Activated CD4-positive, alpha-beta T cell treated with anti-CD3 and anti-CD28 coated beads, Interleukin-2, amount 10 ng/mL, durations not matched to agents 24 days and 14 days (primary cell): ENCODE results near the gene RNF146. TPM values are rescaled to one million over a fixed set of nuclear protein-coding genes. Genes with fewer than 3 reads are reported as not detected.
"Not testable (repeated sequence)": the region's sequence is repeated elsewhere in the genome, so short reads cannot be mapped to it uniquely, and the experiment has no call there.

Source experiments
- DNase-seq: peaks from one replicate; pipeline ENCODE4 v3.0.0; 2022
- H3K27ac Mint-ChIP-seq: one replicate; pipeline ENCODE4 v1.8.0; 2022; ENCODE audit warnings: mild to moderate bottlenecking, mixed read lengths
- H3K27me3 Mint-ChIP-seq: one replicate; pipeline ENCODE4 v1.8.0; 2022; ENCODE audit warnings: mixed read lengths
- H3K36me3 Mint-ChIP-seq: one replicate; pipeline ENCODE4 v1.8.0; 2022; ENCODE audit warnings: low read depth, mild to moderate bottlenecking, mixed read lengths
- H3K4me1 Mint-ChIP-seq: one replicate; pipeline ENCODE4 v1.8.0; 2021; ENCODE audit warnings: mixed read lengths
- H3K4me3 Mint-ChIP-seq: one replicate; pipeline ENCODE4 v1.8.0; 2022; ENCODE audit warnings: mild to moderate bottlenecking, moderate library complexity, mixed read lengths
- H3K9me3 Mint-ChIP-seq: one replicate; pipeline ENCODE4 v1.8.0; 2021; ENCODE audit warnings: mixed read lengths
- intact Hi-C: fragments of 100-400 bp; cut with micrococcal nuclease; formaldehyde crosslinking; loops from one replicate; pipeline ENCODE4 v1.15.1; 2023
- total RNA-seq: library from RNA; stranded (reverse); gene quantifications from 2 replicates; pipeline ENCODE4 v1.2.3, GENCODE V29; 2022

Gene RNF146, protein sequence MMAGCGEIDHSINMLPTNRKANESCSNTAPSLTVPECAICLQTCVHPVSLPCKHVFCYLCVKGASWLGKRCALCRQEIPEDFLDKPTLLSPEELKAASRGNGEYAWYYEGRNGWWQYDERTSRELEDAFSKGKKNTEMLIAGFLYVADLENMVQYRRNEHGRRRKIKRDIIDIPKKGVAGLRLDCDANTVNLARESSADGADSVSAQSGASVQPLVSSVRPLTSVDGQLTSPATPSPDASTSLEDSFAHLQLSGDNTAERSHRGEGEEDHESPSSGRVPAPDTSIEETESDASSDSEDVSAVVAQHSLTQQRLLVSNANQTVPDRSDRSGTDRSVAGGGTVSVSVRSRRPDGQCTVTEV
- total RNA-seq: 16.7 and 18.4 TPM in 2 replicates

DNA sequence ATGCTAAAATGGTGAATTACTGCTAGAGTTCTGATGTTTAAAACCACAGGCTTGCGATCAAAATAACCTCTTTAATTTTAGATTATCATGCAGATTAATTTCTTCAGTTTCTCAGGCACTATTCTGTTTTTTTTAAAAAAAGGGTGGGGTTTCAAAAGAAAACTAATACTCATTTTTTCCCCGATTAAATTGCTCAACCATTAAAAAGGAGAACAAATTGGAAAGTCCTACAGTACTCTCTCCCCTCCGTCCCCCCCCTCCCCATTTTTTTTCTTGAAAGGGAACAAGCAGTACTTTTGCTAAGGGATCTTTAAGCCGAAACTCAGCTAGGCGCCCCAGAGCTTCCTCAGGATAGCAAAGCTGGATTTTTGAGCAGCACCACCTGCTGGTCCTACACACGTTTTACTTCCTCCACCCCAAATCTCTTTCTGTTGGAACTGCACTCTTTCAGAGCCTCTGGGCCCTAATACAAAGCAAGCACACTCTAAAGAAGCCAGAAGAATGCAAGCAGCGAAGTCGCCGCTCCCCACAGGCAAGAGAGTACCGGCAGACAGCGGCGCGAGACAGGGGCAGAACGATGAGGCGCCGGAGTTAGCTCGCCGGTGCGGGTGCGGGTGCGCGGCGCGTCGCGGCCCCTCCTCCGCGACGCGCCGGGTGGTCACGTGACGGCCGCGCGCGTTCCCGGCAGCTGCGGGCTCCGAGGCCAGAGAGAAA is at the start of gene RNF146:
Gene RNF146 (plus strand): TSS at position 687 of the 714 bp plus-strand sequence. CDS start 13,475 bp downstream, outside the sequence.
- peak within 1 kb of the TSS; percentile 99 for H3K27ac Mint-ChIP-seq
- H3K36me3 Mint-ChIP-seq: peaks cover 10% of the 10 kb centered on the region
- H3K4me3 Mint-ChIP-seq: peak within 1 kb of the TSS; percentile 91
- DNase-seq: peak; percentile 92
- peaks cover 30% of the 10 kb centered on the region for H3K27me3 Mint-ChIP-seq
- peaks cover 29% of the 10 kb centered on the region for H3K4me1 Mint-ChIP-seq
- H3K9me3 Mint-ChIP-seq: no peaks in the 10 kb centered on the region
- intact Hi-C loops: loop anchor here (1.0 to 5.0 kb wide), 5 partner anchors 25 to 1964 kb away; partner anchors contain the start of genes ECHDC1, HDDC2 and MTCL3

DNA sequence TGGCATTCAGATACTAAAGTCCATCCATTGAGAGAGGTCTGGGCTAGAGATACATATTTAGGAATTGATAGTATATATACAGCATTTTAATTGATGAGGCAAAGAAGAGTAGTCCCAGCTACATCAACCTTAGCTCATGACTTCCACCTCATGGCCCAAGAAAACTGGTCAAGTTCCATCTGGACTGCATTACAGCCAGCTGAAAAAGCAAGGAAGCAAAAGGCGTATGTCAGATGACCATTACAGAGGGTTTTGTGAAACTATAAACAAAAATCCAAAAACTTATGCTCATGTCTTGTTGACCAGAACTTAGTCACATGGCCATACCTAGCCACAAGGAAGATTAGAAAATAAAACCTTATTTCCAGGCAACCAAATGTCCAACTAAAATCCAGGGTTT is 46.8 kb upstream of the RNF146 start:
- H3K4me3 Mint-ChIP-seq: no peak overlapping the region
- H3K36me3 Mint-ChIP-seq: no peaks in the 10 kb centered on the region
- H3K9me3 Mint-ChIP-seq: no peaks in the 10 kb centered on the region
- intact Hi-C loops: no loop called here
- H3K4me1 Mint-ChIP-seq: no peaks in the 10 kb centered on the region
- no peak overlapping the region for H3K27ac Mint-ChIP-seq
- no peak for DNase-seq
- H3K27me3 Mint-ChIP-seq: peaks cover 5% of the 10 kb centered on the region

DNA sequence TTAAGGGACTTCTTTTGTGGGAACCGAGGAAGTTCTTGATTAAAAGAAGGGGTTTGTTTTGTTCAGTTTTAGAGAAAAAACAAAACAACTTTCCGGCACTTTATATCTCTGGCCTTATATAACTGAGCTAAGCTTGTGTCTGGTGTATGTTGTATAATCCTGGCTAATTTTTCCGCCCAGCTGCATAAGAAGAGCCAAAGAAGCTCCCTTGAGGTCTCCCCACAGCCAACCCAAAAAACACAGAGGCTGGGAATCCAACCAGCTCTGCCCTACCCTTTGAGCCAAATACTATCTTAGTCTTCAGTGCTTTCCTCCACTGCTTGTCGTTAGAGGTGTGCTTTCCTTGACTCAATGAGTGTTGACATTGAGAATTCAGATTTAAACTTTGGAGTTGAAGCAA is 45.5 kb upstream of the RNF146 start:
- H3K4me3 Mint-ChIP-seq: no peak overlapping the region
- H3K9me3 Mint-ChIP-seq: no peaks in the 10 kb centered on the region
- DNase-seq: no peak
- H3K27me3 Mint-ChIP-seq: peaks cover 5% of the 10 kb centered on the region
- intact Hi-C loops: no loop called here
- no peaks in the 10 kb centered on the region for H3K36me3 Mint-ChIP-seq
- no peaks in the 10 kb centered on the region for H3K4me1 Mint-ChIP-seq
- no peak overlapping the region for H3K27ac Mint-ChIP-seq

DNA sequence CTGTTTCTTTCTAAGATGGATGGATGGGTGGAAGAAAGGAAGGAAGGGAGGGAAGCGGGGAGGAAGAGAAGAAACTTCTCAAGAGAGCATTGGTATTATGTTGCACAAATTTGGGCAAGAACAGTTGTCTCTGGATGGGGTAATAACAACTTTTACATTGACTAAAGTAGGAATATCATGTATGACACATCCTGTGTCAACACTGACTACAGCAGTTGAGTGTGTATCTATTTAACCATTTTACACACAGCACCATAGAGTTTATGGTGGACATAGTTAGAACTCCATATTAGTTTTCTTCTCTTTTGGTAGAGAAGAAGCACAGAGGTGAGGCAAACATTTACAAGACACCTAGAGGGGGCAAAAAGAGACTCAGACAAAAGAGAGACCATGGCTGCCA is 44.2 kb upstream of the RNF146 start:
- Mint-ChIP-seq H3K4me3 (no peak overlapping the region), H3K4me1 (no peaks in the 10 kb centered on the region), H3K27ac (no peak overlapping the region), H3K27me3 (peaks cover 2% of the 10 kb centered on the region), H3K36me3 (no peaks in the 10 kb centered on the region), H3K9me3 (no peaks in the 10 kb centered on the region)
- intact Hi-C loops: no loop called here
- DNase-seq: no peak

DNA sequence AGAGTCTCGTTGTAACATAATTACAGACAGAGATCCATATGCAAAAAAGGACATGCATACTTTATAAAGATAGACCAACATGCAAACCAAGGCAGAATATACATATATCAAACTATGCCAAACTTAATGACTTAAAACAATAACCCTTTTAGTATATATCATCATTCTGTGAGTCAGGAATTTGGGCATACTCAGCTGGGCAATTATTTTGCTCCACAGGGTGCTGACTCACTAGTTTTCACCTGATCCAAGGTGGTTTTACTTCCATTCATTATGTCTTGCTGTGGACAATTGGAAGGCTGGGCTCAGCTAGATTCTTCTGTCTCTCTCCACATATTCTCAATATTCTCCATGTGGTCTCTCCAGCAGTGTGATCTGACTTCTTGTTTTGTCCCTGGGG is 41.2 kb upstream of the RNF146 start:
- Mint-ChIP-seq H3K4me3 (no peak overlapping the region), H3K27me3 (no peaks in the 10 kb centered on the region), H3K27ac (no peak overlapping the region), H3K4me1 (no peaks in the 10 kb centered on the region), H3K9me3 (no peaks in the 10 kb centered on the region), H3K36me3 (no peaks in the 10 kb centered on the region)
- DNase-seq: no peak
- intact Hi-C loops: no loop called here

DNA sequence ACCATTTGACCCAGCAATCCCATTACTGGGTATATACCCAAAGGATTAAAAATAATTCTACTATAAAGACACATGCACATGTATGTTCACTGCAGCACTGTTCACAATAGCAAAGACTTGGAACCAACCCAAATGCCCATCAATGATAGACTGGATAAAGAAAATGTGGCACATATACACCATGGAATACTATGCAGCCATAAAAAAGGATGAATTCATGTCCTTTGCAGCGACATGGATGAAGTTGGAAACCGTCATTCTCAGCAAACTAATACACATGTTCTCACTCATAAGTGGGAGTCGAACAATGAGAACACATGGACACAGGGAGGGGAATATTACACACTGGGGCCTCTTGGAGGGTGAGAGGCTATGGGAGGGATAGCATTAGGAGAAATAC is 32.8 kb upstream of the RNF146 start:
- peak; percentile 27 for DNase-seq
- H3K36me3 Mint-ChIP-seq, H3K27ac Mint-ChIP-seq, H3K9me3 Mint-ChIP-seq, intact Hi-C loops, H3K27me3 Mint-ChIP-seq, H3K4me3 Mint-ChIP-seq, H3K4me1 Mint-ChIP-seq: not testable (repeated sequence)

DNA sequence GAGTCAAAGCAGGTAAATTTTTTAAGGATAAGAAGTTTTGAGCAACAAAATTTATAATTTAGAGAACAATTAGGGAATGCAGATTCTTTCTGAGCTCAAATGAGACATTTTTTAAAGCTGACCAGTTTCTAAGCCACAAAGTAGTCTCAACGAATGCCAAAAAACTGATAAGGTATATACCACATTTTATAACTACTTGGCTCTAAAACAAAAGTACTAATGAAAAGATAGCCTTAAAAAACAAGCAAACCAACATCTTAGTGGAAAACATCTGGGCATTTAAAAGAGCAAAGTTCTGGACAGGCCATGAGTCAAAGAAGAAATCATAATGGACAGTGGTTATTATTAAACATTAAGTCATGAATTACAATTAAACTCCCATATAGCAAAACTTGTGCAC is 23.2 kb upstream of the RNF146 start:
- no peak overlapping the region for H3K4me3 Mint-ChIP-seq
- intact Hi-C loops: no loop called here
- H3K36me3 Mint-ChIP-seq: no peaks in the 10 kb centered on the region
- H3K9me3 Mint-ChIP-seq: no peaks in the 10 kb centered on the region
- peaks cover 2% of the 10 kb centered on the region for H3K4me1 Mint-ChIP-seq
- H3K27ac Mint-ChIP-seq: no peak overlapping the region
- H3K27me3 Mint-ChIP-seq: peaks cover 10% of the 10 kb centered on the region
- DNase-seq: no peak

DNA sequence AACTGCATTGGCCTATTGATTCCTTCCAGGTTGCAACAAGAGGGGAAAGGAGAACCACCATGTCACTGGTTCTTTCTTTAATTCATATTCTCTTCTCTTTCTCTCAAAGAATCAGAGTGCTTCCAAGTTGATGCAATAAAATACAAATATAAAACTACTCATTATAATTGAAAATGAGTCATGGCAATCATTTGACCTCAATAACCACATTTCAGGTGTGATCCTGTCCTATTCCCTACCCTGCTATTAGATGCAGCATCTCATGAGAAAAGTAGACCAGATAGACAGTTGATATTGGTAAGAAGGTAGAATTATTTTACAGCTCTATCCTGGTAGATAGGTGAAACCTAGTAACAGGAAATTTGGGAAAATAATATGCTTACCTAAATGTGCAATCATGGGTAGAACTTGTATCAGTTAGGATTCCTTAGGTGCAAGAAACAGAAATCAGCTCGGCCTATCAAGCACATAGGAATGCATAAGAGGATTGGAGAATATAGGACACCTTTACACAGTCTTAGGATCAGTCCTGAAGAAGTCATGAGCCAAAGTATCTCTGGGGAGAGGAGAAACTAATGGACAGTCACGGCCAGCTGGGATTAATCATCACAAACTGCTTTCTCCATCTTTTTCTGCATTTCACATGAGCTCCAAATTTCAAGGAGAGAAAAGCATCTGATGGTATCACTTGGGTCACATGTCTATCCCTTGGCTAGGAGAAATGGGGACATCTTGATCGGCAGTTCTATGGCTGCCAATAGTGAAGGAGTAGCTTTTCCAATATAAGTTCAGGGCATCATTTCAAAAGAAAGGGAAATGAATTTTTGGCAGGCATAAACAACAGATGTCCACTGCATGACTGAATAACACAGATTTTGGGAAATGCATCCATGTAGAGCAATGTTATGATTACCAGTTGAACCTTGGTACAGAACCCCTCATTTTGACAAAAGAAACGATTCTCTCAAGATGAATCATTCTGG is 19.3 kb upstream of the RNF146 start:
- H3K27ac Mint-ChIP-seq: no peak overlapping the region
- no peaks in the 10 kb centered on the region for H3K36me3 Mint-ChIP-seq
- intact Hi-C loops: no loop called here
- H3K4me1 Mint-ChIP-seq: peaks cover 2% of the 10 kb centered on the region
- DNase-seq: peak; percentile 20
- H3K27me3 Mint-ChIP-seq: peaks cover 8% of the 10 kb centered on the region
- H3K4me3 Mint-ChIP-seq: no peak overlapping the region
- H3K9me3 Mint-ChIP-seq: no peaks in the 10 kb centered on the region

DNA sequence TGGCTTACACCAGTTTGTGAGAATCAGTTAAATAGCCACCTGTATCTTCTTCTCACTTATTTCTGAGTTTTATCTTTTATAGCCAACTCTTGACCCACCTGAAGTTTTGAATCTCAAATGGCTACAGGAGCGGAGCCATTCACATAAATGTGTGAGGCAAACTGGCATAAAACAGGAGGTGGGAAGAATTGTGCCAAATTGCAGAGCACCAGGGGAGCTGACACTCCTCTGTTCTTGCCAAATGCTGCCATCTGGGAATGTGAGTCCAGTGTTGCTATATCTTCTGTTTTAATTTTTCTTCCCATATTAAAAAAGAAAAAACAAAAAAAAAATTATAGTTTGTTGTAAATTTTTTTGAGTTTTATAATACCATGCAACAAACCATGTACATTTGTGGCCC is 17.0 kb upstream of the RNF146 start:
- DNase-seq: no peak
- Mint-ChIP-seq H3K4me1 (peaks cover 2% of the 10 kb centered on the region), H3K36me3 (no peaks in the 10 kb centered on the region), H3K27me3 (peaks cover 3% of the 10 kb centered on the region), H3K27ac (no peak overlapping the region), H3K4me3 (no peak overlapping the region), H3K9me3 (no peaks in the 10 kb centered on the region)
- intact Hi-C loops: no loop called here

DNA sequence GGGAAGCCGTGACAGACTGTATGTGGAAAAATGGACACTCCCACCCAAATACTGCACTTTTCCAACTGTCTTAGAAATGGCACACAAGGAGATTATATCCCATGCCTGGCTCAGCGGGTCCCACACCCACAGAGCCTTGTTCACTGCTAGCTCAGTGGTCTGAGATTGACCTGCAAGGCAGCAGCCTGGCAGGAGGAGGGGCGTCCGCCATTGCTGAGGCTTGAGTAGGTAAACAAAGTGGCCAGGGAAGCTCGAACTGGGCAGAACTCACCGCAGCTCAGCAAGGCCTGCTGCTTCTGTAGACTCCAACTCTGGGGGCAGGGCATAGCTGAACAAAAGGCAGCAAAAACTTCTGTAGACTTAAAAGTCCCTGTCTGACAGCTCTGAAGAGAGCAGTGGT is 11.4 kb upstream of the RNF146 start:
- Mint-ChIP-seq H3K4me1 (no peaks in the 10 kb centered on the region), H3K27me3 (peaks cover 12% of the 10 kb centered on the region), H3K36me3 (no peaks in the 10 kb centered on the region), H3K9me3 (no peaks in the 10 kb centered on the region), H3K4me3 (no peak overlapping the region), H3K27ac (no peak overlapping the region)
- peak; percentile 35 for DNase-seq
- intact Hi-C loops: no loop called here

DNA sequence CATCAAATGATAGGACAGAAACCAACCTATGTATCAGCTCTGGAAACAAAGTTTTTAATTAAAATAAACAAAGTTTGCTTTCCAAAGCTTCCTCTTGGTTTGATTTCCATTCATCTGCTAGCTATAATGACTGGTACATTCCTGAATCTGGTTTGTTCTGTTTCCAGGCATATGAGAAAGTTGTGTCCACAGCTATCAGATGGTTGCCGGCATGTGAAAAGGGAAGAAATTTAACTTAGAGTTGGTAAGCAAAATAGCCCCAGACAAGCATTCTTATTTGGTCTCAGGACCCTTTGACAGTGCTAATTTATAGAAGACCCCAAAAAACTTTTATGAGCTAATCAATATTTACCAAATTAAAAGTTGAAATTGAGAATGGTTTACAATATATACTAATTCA is 3.8 kb upstream of the RNF146 start:
- Mint-ChIP-seq H3K27ac (no peak overlapping the region), H3K4me1 (peaks cover 12% of the 10 kb centered on the region), H3K27me3 (peaks cover 42% of the 10 kb centered on the region), H3K36me3 (peaks cover 2% of the 10 kb centered on the region), H3K9me3 (no peaks in the 10 kb centered on the region), H3K4me3 (no peak overlapping the region)
- intact Hi-C loops: no loop called here
- no peak for DNase-seq

DNA sequence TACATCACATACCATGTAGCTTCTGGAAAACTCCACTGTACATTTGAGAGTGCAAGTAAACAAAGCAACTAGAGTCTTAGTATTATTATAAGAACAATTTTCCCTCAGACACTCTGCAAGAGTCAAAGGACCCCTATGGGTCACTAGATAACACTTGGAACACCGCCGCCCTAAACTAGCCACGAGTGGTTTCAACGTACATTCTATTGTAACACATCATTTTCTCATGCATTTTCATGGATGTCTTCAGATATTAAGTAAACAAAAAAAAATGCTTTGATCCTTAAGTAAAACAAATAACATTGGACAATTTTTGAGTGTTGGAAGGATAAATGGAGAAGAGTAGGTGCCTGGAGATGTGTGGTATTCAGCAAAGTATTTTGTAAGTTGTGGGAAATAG is 3.2 kb upstream of the RNF146 start:
- Mint-ChIP-seq H3K9me3 (no peaks in the 10 kb centered on the region), H3K4me1 (peaks cover 18% of the 10 kb centered on the region), H3K27me3 (peaks cover 42% of the 10 kb centered on the region), H3K36me3 (peaks cover 4% of the 10 kb centered on the region), H3K27ac (no peak overlapping the region), H3K4me3 (no peak overlapping the region)
- DNase-seq: no peak
- intact Hi-C loops: no loop called here

DNA sequence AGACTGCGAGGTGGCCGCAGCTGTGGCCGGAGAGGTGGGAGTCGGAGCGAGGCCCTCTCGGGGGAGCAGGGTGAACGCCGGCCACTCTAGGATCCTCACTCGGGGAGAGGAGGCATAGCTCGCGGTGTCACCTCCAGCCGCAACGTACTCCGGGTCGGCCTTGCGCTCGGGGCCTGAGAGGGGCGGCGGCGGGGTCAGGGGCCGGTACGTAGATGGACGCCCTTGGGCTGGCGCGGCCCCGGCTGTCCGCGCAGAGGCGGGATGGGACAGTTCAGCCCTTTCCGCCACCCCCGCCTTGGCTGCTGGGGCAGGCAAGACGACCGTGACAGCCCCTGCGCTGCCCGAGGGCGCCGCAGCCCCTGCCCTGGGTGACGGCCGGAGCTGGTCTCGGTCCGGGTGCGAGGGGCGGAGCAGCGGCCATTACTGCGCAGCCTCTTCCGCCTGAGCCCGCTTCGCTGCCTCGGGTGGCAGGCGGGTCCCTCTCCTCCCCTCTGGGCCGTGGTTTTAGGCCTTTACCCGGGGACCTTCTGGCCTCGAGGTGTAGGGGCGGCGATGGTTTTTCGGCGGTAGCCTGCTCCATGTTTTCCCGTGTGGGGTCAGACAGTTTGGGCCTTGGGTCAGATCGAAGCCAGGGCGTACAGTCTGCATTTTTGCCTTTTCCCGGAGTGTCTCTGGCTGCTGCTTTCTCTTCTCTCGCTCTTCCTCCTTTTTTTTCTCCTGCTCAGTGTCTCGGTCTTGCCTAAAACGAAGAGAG is 405 bp downstream of the RNF146 start:
- peak; percentile 88 for DNase-seq
- peaks cover 12% of the 10 kb centered on the region for H3K36me3 Mint-ChIP-seq
- peak overlapping the region; percentile 91 for H3K4me3 Mint-ChIP-seq
- no peaks in the 10 kb centered on the region for H3K9me3 Mint-ChIP-seq
- H3K27me3 Mint-ChIP-seq: peaks cover 24% of the 10 kb centered on the region
- intact Hi-C loops: loop anchor here (1.0 to 5.0 kb wide), 5 partner anchors 24 to 1965 kb away; partner anchors contain the start of genes ECHDC1, HDDC2 and MTCL3
- H3K4me1 Mint-ChIP-seq: peaks cover 31% of the 10 kb centered on the region
- H3K27ac Mint-ChIP-seq: peak overlapping the region; percentile 99
